Panc1 (cell line): ENCODE measurements around the gene EDEM1. TPM values are rescaled to one million over a fixed set of nuclear protein-coding genes. Genes with fewer than 3 reads are reported as not detected.
"Not testable (repeated sequence)": the region's sequence is repeated elsewhere in the genome, so short reads cannot be mapped to it uniquely, and the experiment has no call there.

Source experiments
- ATAC-seq: fragments of 200-7000 bp; cut with Tn5 transposase; 2 replicates; pipeline ENCODE4 v1.9.1; 2020; ENCODE audit warnings: mild to moderate bottlenecking, moderate library complexity
- BruUV-seq: library from RNA; stranded (reverse); fragments of 400-500 nt; replicated peaks from 2 replicates; lab custom pipeline; 2021; lab: Mats Ljungman, UMichigan
- CTCF ChIA-PET: fragments of 300-600 bp; sonication (Branson Sonifier 250); formaldehyde crosslinking; loops from one replicate; lab custom pipeline; 2022; ENCODE audit warnings: antibody characterized with exemption; lab: Charles Lee
- POLR2A ChIA-PET: fragments of 300-600 bp; sonication (Branson Sonifier 250); formaldehyde crosslinking; loops from one replicate; lab custom pipeline; 2022; ENCODE audit warnings: antibody characterized with exemption; lab: Charles Lee
- DNase-seq: peaks from one replicate; pipeline ENCODE4 v3.0.0-alpha.2; 2010; ENCODE audit warnings: low read depth, low spot score
- H3K27ac ChIP-seq: 2 replicates; pipeline ENCODE4 v1.5.1; 2011; ENCODE audit warnings: mild to moderate bottlenecking, low read length, inconsistent platforms
- H3K27me3 ChIP-seq: fragments of 200-500 bp; sonication (Bioruptor generic); 2 replicates; pipeline ENCODE4 v1.6.0; 2014; ENCODE audit warnings: low read length, inconsistent platforms; ENCODE audit not compliant: control insufficient read depth, insufficient read depth
- H3K36me3 ChIP-seq: fragments of 200-500 bp; sonication (Bioruptor generic); 2 replicates; pipeline ENCODE4 v1.5.1; 2014; ENCODE audit warnings: inconsistent platforms, mild to moderate bottlenecking, low read length, moderate library complexity; ENCODE audit not compliant: control insufficient read depth, insufficient read depth
- H3K4me1 ChIP-seq: 2 replicates; pipeline ENCODE4 v1.5.1; 2011; ENCODE audit warnings: inconsistent platforms, mild to moderate bottlenecking, low read length, moderate library complexity; ENCODE audit not compliant: control insufficient read depth, insufficient read depth
- H3K4me3 ChIP-seq, 2 experiments: 2 replicates each; pipeline ENCODE4 v1.5.1; 2011 to 2012; ENCODE audit warnings: low read depth in 2 of 2, low read length in 2 of 2, mild to moderate bottlenecking in 2 of 2, inconsistent platforms in 1 of 2, moderate library complexity in 1 of 2
- H3K9me3 ChIP-seq: fragments of 200-500 bp; sonication (Bioruptor generic); 2 replicates; pipeline ENCODE4 v1.5.1; 2014; ENCODE audit warnings: low read depth, mild to moderate bottlenecking, inconsistent platforms, low read length, moderate library complexity; ENCODE audit not compliant: control insufficient read depth, insufficient read depth
- POLR2AphosphoS5 ChIP-seq: IDR thresholded peaks from 2 replicates; pipeline ENCODE4 v1.6.1; 2012; ENCODE audit warnings: mild to moderate bottlenecking, low read depth, low read length, moderate library complexity
- SIN3A ChIP-seq: IDR thresholded peaks from 2 replicates; pipeline ENCODE4 v1.6.1; 2012; ENCODE audit warnings: low read depth, mild to moderate bottlenecking, low read length, moderate library complexity, borderline replicate concordance; ENCODE audit not compliant: insufficient read depth
- TCF7L2 ChIP-seq: IDR thresholded peaks from 2 replicates; pipeline ENCODE4 v1.6.1; 2011; ENCODE audit warnings: mild to moderate bottlenecking, low read depth, low read length, inconsistent platforms
- in situ Hi-C: cut with HindIII; loops from 2 replicates; pipeline ENCODE4 v1.10.0; 2016; ENCODE audit warnings: low sequenced_read_pairs, low pct_unique_long_range_greater_than_20kb
- intact Hi-C: fragments of 100-400 bp; cut with micrococcal nuclease; formaldehyde crosslinking; loops from one replicate; pipeline ENCODE4 v1.10.0; 2022; ENCODE audit not compliant: unreplicated experiment
- total RNA-seq: library from RNA; stranded (reverse); gene quantifications from one replicate; pipeline ENCODE4 v1.2.1, GENCODE V29; 2021; ENCODE audit not compliant: unreplicated experiment
- TF ChIP-seq, protein P1 (sequence below): fragments of 450-650 bp; IDR thresholded peaks from 2 replicates; pipeline ENCODE4 v1.5.1; 2017; ENCODE audit warnings: mild to moderate bottlenecking
- TF ChIP-seq, protein P2 (sequence below), 2 experiments: IDR thresholded peaks; 2 replicates each; pipeline ENCODE4 v1.6.1; 2011 to 2012; ENCODE audit warnings: low read depth in 2 of 2, control low read depth in 1 of 2, low read length in 1 of 2, mild to moderate bottlenecking in 1 of 2, moderate library complexity in 1 of 2; ENCODE audit not compliant: insufficient read depth in 1 of 2

The EDEM1 gene
- total RNA-seq, 1 experiment from 2014 or later = 44.6 TPM

DNA sequence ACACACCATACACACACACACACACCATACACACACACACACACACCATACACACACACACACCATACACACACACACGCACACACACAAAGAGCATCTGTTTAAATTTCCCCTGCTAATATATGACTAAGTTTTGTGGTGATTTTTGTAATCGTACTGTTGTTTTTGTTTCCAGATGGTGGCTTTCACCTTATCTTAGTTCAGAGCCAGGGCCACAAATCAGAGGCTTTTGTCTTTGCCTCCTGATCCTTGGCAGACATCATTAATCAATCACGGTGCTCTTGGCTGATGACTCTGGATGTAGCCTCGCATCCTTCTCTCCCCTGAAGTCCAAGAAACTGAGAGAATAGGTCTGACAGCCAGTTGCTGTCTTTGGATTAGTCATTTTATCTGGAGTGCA lies 52.1 kb downstream of the EDEM1 start:
- ATAC-seq (no peak), DNase-seq (no peak)
- Histone ChIP-seq H3K36me3 (no peaks in the 10 kb centered on the region), H3K4me3 (no peak overlapping the region), H3K27ac (no peak overlapping the region), H3K4me1 (no peaks in the 10 kb centered on the region), H3K9me3 (no peaks in the 10 kb centered on the region), H3K27me3 (no peaks in the 10 kb centered on the region)
- intact Hi-C loops (no loop called here), in situ Hi-C loops (no loop called here)
- BruUV-seq = no TSS peak
- TF ChIP-seq, protein P1, sequence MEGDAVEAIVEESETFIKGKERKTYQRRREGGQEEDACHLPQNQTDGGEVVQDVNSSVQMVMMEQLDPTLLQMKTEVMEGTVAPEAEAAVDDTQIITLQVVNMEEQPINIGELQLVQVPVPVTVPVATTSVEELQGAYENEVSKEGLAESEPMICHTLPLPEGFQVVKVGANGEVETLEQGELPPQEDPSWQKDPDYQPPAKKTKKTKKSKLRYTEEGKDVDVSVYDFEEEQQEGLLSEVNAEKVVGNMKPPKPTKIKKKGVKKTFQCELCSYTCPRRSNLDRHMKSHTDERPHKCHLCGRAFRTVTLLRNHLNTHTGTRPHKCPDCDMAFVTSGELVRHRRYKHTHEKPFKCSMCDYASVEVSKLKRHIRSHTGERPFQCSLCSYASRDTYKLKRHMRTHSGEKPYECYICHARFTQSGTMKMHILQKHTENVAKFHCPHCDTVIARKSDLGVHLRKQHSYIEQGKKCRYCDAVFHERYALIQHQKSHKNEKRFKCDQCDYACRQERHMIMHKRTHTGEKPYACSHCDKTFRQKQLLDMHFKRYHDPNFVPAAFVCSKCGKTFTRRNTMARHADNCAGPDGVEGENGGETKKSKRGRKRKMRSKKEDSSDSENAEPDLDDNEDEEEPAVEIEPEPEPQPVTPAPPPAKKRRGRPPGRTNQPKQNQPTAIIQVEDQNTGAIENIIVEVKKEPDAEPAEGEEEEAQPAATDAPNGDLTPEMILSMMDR = no peak
- TF ChIP-seq POLR2AphosphoS5 = no peak
- TF ChIP-seq, protein P2, sequence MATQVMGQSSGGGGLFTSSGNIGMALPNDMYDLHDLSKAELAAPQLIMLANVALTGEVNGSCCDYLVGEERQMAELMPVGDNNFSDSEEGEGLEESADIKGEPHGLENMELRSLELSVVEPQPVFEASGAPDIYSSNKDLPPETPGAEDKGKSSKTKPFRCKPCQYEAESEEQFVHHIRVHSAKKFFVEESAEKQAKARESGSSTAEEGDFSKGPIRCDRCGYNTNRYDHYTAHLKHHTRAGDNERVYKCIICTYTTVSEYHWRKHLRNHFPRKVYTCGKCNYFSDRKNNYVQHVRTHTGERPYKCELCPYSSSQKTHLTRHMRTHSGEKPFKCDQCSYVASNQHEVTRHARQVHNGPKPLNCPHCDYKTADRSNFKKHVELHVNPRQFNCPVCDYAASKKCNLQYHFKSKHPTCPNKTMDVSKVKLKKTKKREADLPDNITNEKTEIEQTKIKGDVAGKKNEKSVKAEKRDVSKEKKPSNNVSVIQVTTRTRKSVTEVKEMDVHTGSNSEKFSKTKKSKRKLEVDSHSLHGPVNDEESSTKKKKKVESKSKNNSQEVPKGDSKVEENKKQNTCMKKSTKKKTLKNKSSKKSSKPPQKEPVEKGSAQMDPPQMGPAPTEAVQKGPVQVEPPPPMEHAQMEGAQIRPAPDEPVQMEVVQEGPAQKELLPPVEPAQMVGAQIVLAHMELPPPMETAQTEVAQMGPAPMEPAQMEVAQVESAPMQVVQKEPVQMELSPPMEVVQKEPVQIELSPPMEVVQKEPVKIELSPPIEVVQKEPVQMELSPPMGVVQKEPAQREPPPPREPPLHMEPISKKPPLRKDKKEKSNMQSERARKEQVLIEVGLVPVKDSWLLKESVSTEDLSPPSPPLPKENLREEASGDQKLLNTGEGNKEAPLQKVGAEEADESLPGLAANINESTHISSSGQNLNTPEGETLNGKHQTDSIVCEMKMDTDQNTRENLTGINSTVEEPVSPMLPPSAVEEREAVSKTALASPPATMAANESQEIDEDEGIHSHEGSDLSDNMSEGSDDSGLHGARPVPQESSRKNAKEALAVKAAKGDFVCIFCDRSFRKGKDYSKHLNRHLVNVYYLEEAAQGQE (IDR thresholded peaks at IDR 0.05; ENCODE audit: insufficient read depth in 1 of 2, low read depth in 2 of 2, low read length in 1 of 2) = no peak
- no peak for TF ChIP-seq SIN3A
- no peak for TF ChIP-seq TCF7L2
- ChIA-PET CTCF (no interaction called here), POLR2A (no interaction called here)

DNA sequence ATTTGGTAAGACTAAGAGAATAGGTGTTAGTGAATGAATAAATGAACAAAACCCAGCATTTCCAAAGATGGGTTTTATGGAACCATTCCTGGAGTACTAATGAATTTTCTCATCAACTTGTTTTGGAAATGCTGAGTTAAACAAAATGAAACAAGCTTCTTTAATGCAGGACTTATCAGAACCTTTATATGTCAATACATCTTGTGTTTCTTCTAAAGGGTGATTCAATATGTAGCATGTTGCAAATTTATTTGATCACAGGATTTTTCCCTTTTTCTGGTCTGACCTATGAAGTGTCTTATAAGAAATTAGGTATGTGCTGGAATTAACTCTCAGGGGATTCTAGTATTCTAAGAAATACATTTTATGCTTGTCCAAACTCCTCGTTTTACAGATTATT lies 53.2 kb downstream of the EDEM1 start:
- intact Hi-C loops = no loop called here
- TF ChIP-seq, protein P2 (IDR thresholded peaks at IDR 0.05; ENCODE audit: insufficient read depth in 1 of 2, low read depth in 2 of 2, low read length in 1 of 2) = no peak
- TF ChIP-seq SIN3A = no peak
- no peak for TF ChIP-seq TCF7L2
- TF ChIP-seq, protein P1 = no peak
- TF ChIP-seq POLR2AphosphoS5 = no peak
- H3K9me3 ChIP-seq = no peaks in the 10 kb centered on the region
- no peaks in the 10 kb centered on the region for H3K27me3 ChIP-seq
- in situ Hi-C loops = no loop called here
- CTCF ChIA-PET = no interaction called here
- H3K4me1 ChIP-seq = no peaks in the 10 kb centered on the region
- H3K27ac ChIP-seq = no peak overlapping the region
- BruUV-seq = no TSS peak
- POLR2A ChIA-PET = no interaction called here
- H3K4me3 ChIP-seq = no peak overlapping the region
- ATAC-seq (no peak), DNase-seq (no peak)
- no peaks in the 10 kb centered on the region for H3K36me3 ChIP-seq

DNA sequence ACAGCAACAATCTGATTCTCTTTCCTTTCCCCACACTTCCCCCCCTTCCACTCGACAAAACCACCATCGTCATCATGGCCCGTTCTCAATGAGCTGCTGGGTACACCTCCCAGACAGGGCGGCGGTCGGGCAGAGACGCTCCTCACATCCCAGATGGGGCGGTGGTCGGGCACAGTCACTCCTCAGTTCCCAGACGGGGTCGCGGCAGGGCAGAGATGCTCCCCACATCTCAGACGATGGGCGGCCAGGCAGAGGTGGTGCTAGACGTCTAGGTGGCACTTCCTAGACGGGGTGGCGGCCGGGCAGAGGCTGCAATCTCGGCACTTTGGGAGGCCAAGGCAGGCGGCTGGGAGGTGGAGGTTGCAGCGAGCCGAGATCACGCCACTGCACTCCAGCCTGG lies 55.3 kb downstream of the EDEM1 start:
- intact Hi-C loops, CTCF ChIA-PET, H3K4me3 ChIP-seq, H3K27ac ChIP-seq, DNase-seq, H3K27me3 ChIP-seq, BruUV-seq, H3K4me1 ChIP-seq, in situ Hi-C loops, POLR2A ChIA-PET, H3K9me3 ChIP-seq, H3K36me3 ChIP-seq, ATAC-seq: not testable (repeated sequence)
